HCT116 (cell line): ENCODE measurements around the gene URI1. TPM values are rescaled to one million over a fixed set of nuclear protein-coding genes. Genes with fewer than 3 reads are reported as not detected.

Experiments used
- ATAC-seq: fragments of 200-7000 bp; cut with Tn5 transposase; 2 replicates; pipeline ENCODE4 v1.9.1; 2020; ENCODE audit warnings: mild to moderate bottlenecking, moderate library complexity
- BruUV-seq: library from RNA; stranded (reverse); fragments of 400-500 nt; replicated peaks from 2 replicates; lab custom pipeline; 2021; lab: Mats Ljungman, UMichigan
- CTCF ChIA-PET: fragments of 300-600 bp; sonication (Branson Sonifier 250); formaldehyde crosslinking; loops from one replicate; lab custom pipeline; 2021; ENCODE audit warnings: antibody characterized with exemption; lab: Charles Lee
- POLR2A ChIA-PET: fragments of 300-600, 350-600 bp; sonication (Branson Sonifier 250); formaldehyde crosslinking; loops from one replicate; lab custom pipeline; 2021; ENCODE audit warnings: antibody characterized with exemption; lab: Charles Lee
- RAD21 ChIA-PET, 2 experiments: fragments of 300-600 bp; sonication (Branson Sonifier 250); formaldehyde crosslinking; loops; one replicate each; lab custom pipeline; 2023; ENCODE audit warnings: low total read pairs in 2 of 2; ENCODE audit not compliant: uncharacterized antibody in 2 of 2, unreplicated experiment in 2 of 2, low non-redundant PET in 1 of 2; lab: Charles Lee
- DNase-seq: peaks from one replicate; pipeline ENCODE4 v3.0.0-alpha.2; 2010; ENCODE audit warnings: low read depth, low spot score
- H2AFZ ChIP-seq: fragments of 200-600 bp; shearing (Covaris generic), sonication (generic); 2 replicates; pipeline ENCODE4 v1.6.1; 2017; ENCODE audit warnings: low read depth, mixed run types, mixed read lengths, antibody characterized with exemption, low read length; ENCODE audit not compliant: poor library complexity, severe bottlenecking
- H3K27ac ChIP-seq: 2 replicates; pipeline ENCODE4 v1.5.1; 2012; ENCODE audit warnings: low read depth, low read length
- H3K27me3 ChIP-seq: fragments of 200-600 bp; sonication (generic); 2 replicates; pipeline ENCODE4 v1.6.1; 2016; ENCODE audit warnings: mixed run types, low read length, mixed read lengths; ENCODE audit not compliant: insufficient read depth
- H3K36me3 ChIP-seq, 2 experiments: fragments of 200-500 bp in 1 of 2; fragments of 200-600 bp in 1 of 2; sonication (Bioruptor generic) in 1 of 2; sonication (generic) in 1 of 2; 2 replicates each; pipeline versions ENCODE4 v1.5.1 to v1.6.1; 2014 to 2016; ENCODE audit warnings: low read length in 2 of 2, inconsistent platforms in 1 of 2, mixed read lengths in 1 of 2, mixed run types in 1 of 2; ENCODE audit not compliant: insufficient read depth in 2 of 2, control insufficient read depth in 1 of 2
- H3K4me1 ChIP-seq, 2 experiments: fragments of 200-600 bp in 1 of 2; sonication (generic) in 1 of 2; 2 replicates each; pipeline versions ENCODE4 v1.5.1 to v1.6.1; 2012 to 2017; ENCODE audit warnings: low read length in 2 of 2, inconsistent platforms in 1 of 2, mild to moderate bottlenecking in 1 of 2, mixed read lengths in 1 of 2, mixed run types in 1 of 2, moderate library complexity in 1 of 2; ENCODE audit not compliant: insufficient read depth in 2 of 2, control insufficient read depth in 1 of 2
- H3K4me2 ChIP-seq: fragments of 200-600 bp; sonication (generic); 2 replicates; pipeline ENCODE4 v1.6.1; 2017; ENCODE audit warnings: mixed run types, low read length, mixed read lengths
- H3K4me3 ChIP-seq, 2 experiments: fragments of 200-600 bp in 1 of 2; sonication (generic) in 1 of 2; replicated peaks in 1 of 2; 2 replicates each; pipeline ENCODE4 v1.5.1; 2011 to 2016; ENCODE audit warnings: low read length in 2 of 2, control low read depth in 1 of 2, low read depth in 1 of 2, mild to moderate bottlenecking in 1 of 2, mixed read lengths in 1 of 2, mixed run types in 1 of 2
- H3K79me2 ChIP-seq: fragments of 200-600 bp; sonication (generic); 2 replicates; pipeline ENCODE4 v1.6.1; 2017; ENCODE audit warnings: mild to moderate bottlenecking, mixed run types, low read length, moderate library complexity, mixed read lengths; ENCODE audit not compliant: insufficient read depth
- H3K9ac ChIP-seq: fragments of 200-600 bp; sonication (generic); 2 replicates; pipeline ENCODE4 v1.6.1; 2016; ENCODE audit warnings: low read length, mixed read lengths
- H3K9me2 ChIP-seq: fragments of 200-600 bp; sonication (generic), shearing (Covaris generic); 2 replicates; pipeline ENCODE4 v1.6.1; 2017; ENCODE audit warnings: mixed run types, mild to moderate bottlenecking, moderate library complexity; ENCODE audit not compliant: insufficient read depth
- H3K9me3 ChIP-seq, 2 experiments: fragments of 200-500 bp in 1 of 2; fragments of 200-600 bp in 1 of 2; sonication (Bioruptor generic) in 1 of 2; sonication (generic) in 1 of 2; 2 replicates each; pipeline ENCODE4 v1.6.1; 2014 to 2017; ENCODE audit warnings: low read length in 2 of 2, mixed read lengths in 2 of 2, inconsistent platforms in 1 of 2, low read depth in 1 of 2, mild to moderate bottlenecking in 1 of 2, mixed run types in 1 of 2, moderate library complexity in 1 of 2; ENCODE audit not compliant: control insufficient read depth in 1 of 2, insufficient read depth in 1 of 2
- H4K20me1 ChIP-seq: fragments of 200-600 bp; sonication (generic), shearing (Covaris generic); 2 replicates; pipeline ENCODE4 v1.6.1; 2017; ENCODE audit warnings: mixed run types, mild to moderate bottlenecking, moderate library complexity; ENCODE audit not compliant: insufficient read depth
- ELF1 ChIP-seq: IDR thresholded peaks from 2 replicates; pipeline ENCODE4 v1.6.1; 2012; ENCODE audit warnings: low read depth, borderline replicate concordance
- EZH2 ChIP-seq: fragments of 200-600 bp; sonication (generic); IDR thresholded peaks from 2 replicates; pipeline ENCODE4 v1.6.1; 2017; ENCODE audit warnings: antibody characterized with exemption, mixed run types
- FOSL1 ChIP-seq: IDR thresholded peaks from 2 replicates; pipeline ENCODE4 v1.6.1; 2012; ENCODE audit warnings: low read depth
- JUND ChIP-seq: IDR thresholded peaks from 2 replicates; pipeline ENCODE4 v1.6.1; 2012
- POLR2AphosphoS5 ChIP-seq: IDR thresholded peaks from 2 replicates; pipeline ENCODE4 v1.6.1; 2011; ENCODE audit warnings: mild to moderate bottlenecking, low read depth, low read length, moderate library complexity
- SP1 ChIP-seq: IDR thresholded peaks from 2 replicates; pipeline ENCODE4 v1.6.1; 2012; ENCODE audit warnings: low read depth
- TCF7L2 ChIP-seq: IDR thresholded peaks from 2 replicates; pipeline ENCODE4 v1.7.0; 2011; ENCODE audit warnings: borderline replicate concordance, inconsistent platforms; ENCODE audit not compliant: insufficient read depth, insufficient read length; ENCODE audit errors: extremely low read depth
- ZFX ChIP-seq: fragments of 450-650 bp; IDR thresholded peaks from 2 replicates; pipeline ENCODE4 v1.6.1; 2017
- intact Hi-C: fragments of 100-400 bp; cut with micrococcal nuclease; formaldehyde crosslinking; loops from 2 replicates; pipeline ENCODE4 v1.10.0; 2022
- total RNA-seq: library from RNA; stranded (reverse); gene quantifications from one replicate; pipeline ENCODE4 v1.2.1, GENCODE V29; 2021; ENCODE audit not compliant: unreplicated experiment
- TF ChIP-seq, protein P1 (sequence below): IDR thresholded peaks from 2 replicates; pipeline ENCODE4 v1.6.1; 2012; ENCODE audit warnings: low read depth
- TF ChIP-seq, protein P2 (sequence below): IDR thresholded peaks from 2 replicates; pipeline ENCODE4 v1.6.1; 2011; ENCODE audit warnings: mild to moderate bottlenecking, low read length, moderate library complexity; ENCODE audit not compliant: insufficient replicate concordance; ENCODE audit errors: extremely low read depth
- TF ChIP-seq, protein P3 (sequence below), 3 experiments: fragments of 200-600 bp in 1 of 3; sonication (generic) in 1 of 3; IDR thresholded peaks in 2 of 3; conservative IDR thresholded peaks in 1 of 3; 2 replicates each; pipeline ENCODE4 v1.5.1; 2012 to 2017; ENCODE audit warnings: low read depth in 2 of 3, low read length in 2 of 3, antibody characterized with exemption in 1 of 3, borderline replicate concordance in 1 of 3, control low read depth in 1 of 3, mild to moderate bottlenecking in 1 of 3, mixed read lengths in 1 of 3, mixed run types in 1 of 3, moderate library complexity in 1 of 3; ENCODE audit not compliant: insufficient read depth in 1 of 3

Gene URI1
- total RNA-seq, 1 experiment from 2014 or later: 51.4 TPM

DNA sequence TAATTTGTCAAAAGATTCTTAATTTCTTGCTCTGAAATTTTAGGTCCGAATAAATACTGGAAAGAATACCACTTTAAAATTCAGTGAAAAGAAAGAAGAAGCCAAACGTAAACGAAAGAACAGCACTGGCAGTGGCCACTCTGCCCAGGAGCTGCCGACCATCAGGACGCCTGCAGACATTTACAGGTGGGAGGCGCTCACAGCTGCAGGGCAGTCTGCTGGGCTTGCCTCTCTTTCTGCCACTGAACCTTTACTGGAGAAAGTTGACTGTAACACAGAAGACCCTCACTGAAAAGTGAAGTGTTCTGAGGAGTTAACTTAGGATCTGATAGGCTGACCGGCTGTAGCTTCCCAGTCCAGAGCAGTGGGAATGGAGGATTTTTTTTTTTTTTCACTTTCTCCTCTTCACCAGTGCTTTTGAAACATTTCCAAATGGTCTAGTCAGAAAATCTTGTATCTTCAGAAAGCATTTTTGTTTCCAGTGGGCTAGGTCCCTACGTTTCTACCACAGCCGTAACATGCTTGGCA is 69.1 kb downstream of the URI1 start:
- Histone ChIP-seq H3K27ac (no peak overlapping the region), H3K9me2 (no peaks in the 10 kb centered on the region), H3K9me3 (no peaks in the 10 kb centered on the region), H3K4me1 (no peaks in the 10 kb centered on the region), H3K79me2 (peaks cover 6% of the 10 kb centered on the region; the same call in 1 of the 2 replicates), H3K27me3 (no peaks in the 10 kb centered on the region), H4K20me1 (no peaks in the 10 kb centered on the region), H3K4me2 (no peak overlapping the region), H3K9ac (no peak overlapping the region), H2AFZ (no peak overlapping the region), H3K4me3 (no peak overlapping the region), H3K36me3 (peaks cover 15 to 22% of the 10 kb centered on the region in 2 experiments)
- ATAC-seq: no peak
- CTCF ChIA-PET: no interaction called here
- TF ChIP-seq POLR2AphosphoS5 (no peak), FOSL1 (no peak), ELF1 (no peak), EZH2 (no peak), ZFX (no peak), SP1 (no peak), JUND (no peak), TCF7L2 (no peak)
- TF ChIP-seq, protein P1, sequence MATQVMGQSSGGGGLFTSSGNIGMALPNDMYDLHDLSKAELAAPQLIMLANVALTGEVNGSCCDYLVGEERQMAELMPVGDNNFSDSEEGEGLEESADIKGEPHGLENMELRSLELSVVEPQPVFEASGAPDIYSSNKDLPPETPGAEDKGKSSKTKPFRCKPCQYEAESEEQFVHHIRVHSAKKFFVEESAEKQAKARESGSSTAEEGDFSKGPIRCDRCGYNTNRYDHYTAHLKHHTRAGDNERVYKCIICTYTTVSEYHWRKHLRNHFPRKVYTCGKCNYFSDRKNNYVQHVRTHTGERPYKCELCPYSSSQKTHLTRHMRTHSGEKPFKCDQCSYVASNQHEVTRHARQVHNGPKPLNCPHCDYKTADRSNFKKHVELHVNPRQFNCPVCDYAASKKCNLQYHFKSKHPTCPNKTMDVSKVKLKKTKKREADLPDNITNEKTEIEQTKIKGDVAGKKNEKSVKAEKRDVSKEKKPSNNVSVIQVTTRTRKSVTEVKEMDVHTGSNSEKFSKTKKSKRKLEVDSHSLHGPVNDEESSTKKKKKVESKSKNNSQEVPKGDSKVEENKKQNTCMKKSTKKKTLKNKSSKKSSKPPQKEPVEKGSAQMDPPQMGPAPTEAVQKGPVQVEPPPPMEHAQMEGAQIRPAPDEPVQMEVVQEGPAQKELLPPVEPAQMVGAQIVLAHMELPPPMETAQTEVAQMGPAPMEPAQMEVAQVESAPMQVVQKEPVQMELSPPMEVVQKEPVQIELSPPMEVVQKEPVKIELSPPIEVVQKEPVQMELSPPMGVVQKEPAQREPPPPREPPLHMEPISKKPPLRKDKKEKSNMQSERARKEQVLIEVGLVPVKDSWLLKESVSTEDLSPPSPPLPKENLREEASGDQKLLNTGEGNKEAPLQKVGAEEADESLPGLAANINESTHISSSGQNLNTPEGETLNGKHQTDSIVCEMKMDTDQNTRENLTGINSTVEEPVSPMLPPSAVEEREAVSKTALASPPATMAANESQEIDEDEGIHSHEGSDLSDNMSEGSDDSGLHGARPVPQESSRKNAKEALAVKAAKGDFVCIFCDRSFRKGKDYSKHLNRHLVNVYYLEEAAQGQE: no peak
- TF ChIP-seq, protein P2, sequence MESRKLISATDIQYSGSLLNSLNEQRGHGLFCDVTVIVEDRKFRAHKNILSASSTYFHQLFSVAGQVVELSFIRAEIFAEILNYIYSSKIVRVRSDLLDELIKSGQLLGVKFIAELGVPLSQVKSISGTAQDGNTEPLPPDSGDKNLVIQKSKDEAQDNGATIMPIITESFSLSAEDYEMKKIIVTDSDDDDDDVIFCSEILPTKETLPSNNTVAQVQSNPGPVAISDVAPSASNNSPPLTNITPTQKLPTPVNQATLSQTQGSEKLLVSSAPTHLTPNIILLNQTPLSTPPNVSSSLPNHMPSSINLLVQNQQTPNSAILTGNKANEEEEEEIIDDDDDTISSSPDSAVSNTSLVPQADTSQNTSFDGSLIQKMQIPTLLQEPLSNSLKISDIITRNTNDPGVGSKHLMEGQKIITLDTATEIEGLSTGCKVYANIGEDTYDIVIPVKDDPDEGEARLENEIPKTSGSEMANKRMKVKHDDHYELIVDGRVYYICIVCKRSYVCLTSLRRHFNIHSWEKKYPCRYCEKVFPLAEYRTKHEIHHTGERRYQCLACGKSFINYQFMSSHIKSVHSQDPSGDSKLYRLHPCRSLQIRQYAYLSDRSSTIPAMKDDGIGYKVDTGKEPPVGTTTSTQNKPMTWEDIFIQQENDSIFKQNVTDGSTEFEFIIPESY: no peak
- TF ChIP-seq, protein P3, sequence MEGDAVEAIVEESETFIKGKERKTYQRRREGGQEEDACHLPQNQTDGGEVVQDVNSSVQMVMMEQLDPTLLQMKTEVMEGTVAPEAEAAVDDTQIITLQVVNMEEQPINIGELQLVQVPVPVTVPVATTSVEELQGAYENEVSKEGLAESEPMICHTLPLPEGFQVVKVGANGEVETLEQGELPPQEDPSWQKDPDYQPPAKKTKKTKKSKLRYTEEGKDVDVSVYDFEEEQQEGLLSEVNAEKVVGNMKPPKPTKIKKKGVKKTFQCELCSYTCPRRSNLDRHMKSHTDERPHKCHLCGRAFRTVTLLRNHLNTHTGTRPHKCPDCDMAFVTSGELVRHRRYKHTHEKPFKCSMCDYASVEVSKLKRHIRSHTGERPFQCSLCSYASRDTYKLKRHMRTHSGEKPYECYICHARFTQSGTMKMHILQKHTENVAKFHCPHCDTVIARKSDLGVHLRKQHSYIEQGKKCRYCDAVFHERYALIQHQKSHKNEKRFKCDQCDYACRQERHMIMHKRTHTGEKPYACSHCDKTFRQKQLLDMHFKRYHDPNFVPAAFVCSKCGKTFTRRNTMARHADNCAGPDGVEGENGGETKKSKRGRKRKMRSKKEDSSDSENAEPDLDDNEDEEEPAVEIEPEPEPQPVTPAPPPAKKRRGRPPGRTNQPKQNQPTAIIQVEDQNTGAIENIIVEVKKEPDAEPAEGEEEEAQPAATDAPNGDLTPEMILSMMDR (IDR thresholded peaks at IDR 0.05 in 2 of 3, conservative IDR thresholded peaks at IDR 0.05 in 1 of 3; ENCODE audit: borderline replicate concordance in 1 of 3, insufficient read depth in 1 of 3, low read depth in 2 of 3, low read length in 2 of 3): no peak
- BruUV-seq: no TSS peak
- POLR2A ChIA-PET: no interaction called here
- RAD21 ChIA-PET: no interaction called here
- DNase-seq: no peak
- intact Hi-C loops: no loop called here
